ENCODE measurements around the gene HSPH1. TPM values are rescaled to one million over a fixed set of nuclear protein-coding genes. Genes with fewer than 3 reads are reported as not detected.

HSPH1 gene
- total and polyA plus RNA-seq, 2 of the 8 experiments (the other 6 are each of a cell fraction or from before 2014, with no cell fraction given): 14.2 to 145 TPM

DNA sequence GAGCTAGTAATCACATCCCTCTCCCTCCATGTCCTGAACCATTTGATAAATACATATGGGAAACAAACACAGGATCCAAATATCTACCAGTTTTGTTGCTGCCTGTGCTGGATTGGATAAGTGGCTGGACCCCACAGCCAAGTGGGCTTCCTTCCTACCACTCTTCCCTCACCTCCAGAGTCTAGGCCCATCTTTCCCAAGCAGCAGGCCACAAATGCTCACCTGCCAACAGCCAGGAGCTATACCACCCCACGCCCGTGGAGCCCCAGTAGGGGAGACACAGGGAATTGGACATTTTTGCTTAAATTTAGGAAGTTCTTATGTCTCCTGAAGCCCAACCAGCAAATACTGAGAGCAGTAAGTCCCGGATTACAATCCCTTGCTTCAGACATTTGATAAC is 55.8 kb downstream of the HSPH1 start (continued):
- TF ChIP-seq BCL11A (IDR thresholded peaks at IDR 0.05; ENCODE audit: low read depth in 2 of 2, low read length in 2 of 2): no peak

Measured in H1 (cell line).